Suprapubic skin (tissue), 4 donors: ENCODE measurements around the gene SP140L. TPM values are rescaled to one million over a fixed set of nuclear protein-coding genes. Genes with fewer than 3 reads are reported as not detected.

Source experiments
- DNase-seq, 2 donors: peaks; one replicate each; pipeline ENCODE4 v3.0.0-alpha.2; 2019; ENCODE audit warnings: low spot score in 2 of 2
- H3K27ac ChIP-seq: fragments of 200-600 bp; sonication (generic); one replicate; pipeline ENCODE4 v1.5.1; 2019
- H3K27me3 ChIP-seq: fragments of 200-600 bp; sonication (generic); one replicate; pipeline ENCODE4 v1.5.1; 2019
- H3K36me3 ChIP-seq: fragments of 200-600 bp; sonication (generic); one replicate; pipeline ENCODE4 v1.5.1; 2019
- H3K4me1 ChIP-seq: fragments of 200-600 bp; sonication (generic); one replicate; pipeline ENCODE4 v1.5.1; 2019
- H3K4me3 ChIP-seq: fragments of 200-600 bp; sonication (generic); one replicate; pipeline ENCODE4 v1.5.1; 2019; ENCODE audit warnings: mild to moderate bottlenecking
- H3K9me3 ChIP-seq: fragments of 200-600 bp; sonication (generic); one replicate; pipeline ENCODE4 v1.5.1; 2019
- EP300 ChIP-seq: sonication (generic); formaldehyde crosslinking; IDR thresholded peaks from one replicate; pipeline ENCODE4 v1.6.1; 2017; ENCODE audit warnings: antibody characterized with exemption
- POLR2A ChIP-seq, 2 donors: fragments of 450-650 bp; IDR thresholded peaks; one replicate each; pipeline ENCODE4 v1.6.1; 2017; ENCODE audit warnings: antibody characterized with exemption in 2 of 2, mild to moderate bottlenecking in 2 of 2, moderate library complexity in 2 of 2
- POLR2AphosphoS5 ChIP-seq, 3 donors: sonication (generic); formaldehyde crosslinking; IDR thresholded peaks; one replicate each; pipeline ENCODE4 v1.6.1; 2017; ENCODE audit warnings: antibody characterized with exemption in 3 of 3
- WGBS: methylation state at CpG from one replicate; pipeline ENCODE4 v1.1.5; 2018; 5-methylcytosine and 5-hydroxymethylcytosine counted together
- total RNA-seq, 4 donors: library from RNA; depleted of rRNA; stranded (reverse); fragments of >200 nt; gene quantifications; one replicate each; pipeline ENCODE4 v1.1.0, GENCODE V29; 2016
- TF ChIP-seq, protein P1 (sequence below), 2 donors: fragments of 200-600 bp in 1 of 2; fragments of 450-650 bp in 1 of 2; sonication (generic) in 1 of 2; IDR thresholded peaks; one replicate each; pipeline ENCODE4 v1.5.1; 2016 to 2019; ENCODE audit warnings: antibody characterized with exemption in 2 of 2, mild to moderate bottlenecking in 1 of 2, moderate library complexity in 1 of 2

Gene SP140L
- total RNA-seq, 4 donors from 2014 or later, result 0.98 to 6.3 (median 2.5) TPM

DNA sequence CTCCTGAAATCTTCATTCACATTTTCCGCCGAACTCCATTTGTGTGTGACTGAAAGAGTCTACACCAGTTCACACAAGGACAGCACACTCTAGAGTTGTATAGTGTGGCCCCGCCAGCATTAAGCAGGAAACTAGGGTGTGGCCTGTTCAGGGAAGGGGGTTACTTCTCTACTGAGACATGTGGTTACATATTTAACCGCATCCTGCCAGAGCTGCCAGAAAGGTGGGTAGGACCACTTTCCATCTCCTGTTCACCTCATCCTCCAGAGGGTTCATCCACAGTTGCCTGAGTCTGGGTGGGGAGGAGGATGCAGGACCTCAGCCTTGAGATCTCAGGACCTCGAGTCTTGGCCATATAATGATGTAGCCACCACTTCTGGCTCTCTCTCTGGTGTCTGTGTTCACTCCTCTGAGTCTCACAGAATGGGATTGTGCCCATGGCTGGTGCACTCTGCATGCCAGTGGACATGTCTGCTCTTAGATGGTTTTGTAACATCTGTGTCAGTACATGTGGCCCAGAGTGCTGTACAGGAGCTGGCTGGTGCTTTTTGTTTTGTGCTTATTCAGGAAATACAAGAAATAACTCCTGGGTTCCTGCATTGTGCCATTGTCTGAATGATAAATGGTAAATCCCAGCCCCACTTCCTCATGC lies 7.7 kb upstream of the SP140L start:
- H3K27me3 ChIP-seq, result no peaks in the 10 kb centered on the region
- H3K36me3 ChIP-seq, result no peaks in the 10 kb centered on the region
- TF ChIP-seq POLR2AphosphoS5 (IDR thresholded peaks at IDR 0.05) (no peak), POLR2A (IDR thresholded peaks at IDR 0.05) (no peak), EP300 (no peak)
- TF ChIP-seq, protein P1, sequence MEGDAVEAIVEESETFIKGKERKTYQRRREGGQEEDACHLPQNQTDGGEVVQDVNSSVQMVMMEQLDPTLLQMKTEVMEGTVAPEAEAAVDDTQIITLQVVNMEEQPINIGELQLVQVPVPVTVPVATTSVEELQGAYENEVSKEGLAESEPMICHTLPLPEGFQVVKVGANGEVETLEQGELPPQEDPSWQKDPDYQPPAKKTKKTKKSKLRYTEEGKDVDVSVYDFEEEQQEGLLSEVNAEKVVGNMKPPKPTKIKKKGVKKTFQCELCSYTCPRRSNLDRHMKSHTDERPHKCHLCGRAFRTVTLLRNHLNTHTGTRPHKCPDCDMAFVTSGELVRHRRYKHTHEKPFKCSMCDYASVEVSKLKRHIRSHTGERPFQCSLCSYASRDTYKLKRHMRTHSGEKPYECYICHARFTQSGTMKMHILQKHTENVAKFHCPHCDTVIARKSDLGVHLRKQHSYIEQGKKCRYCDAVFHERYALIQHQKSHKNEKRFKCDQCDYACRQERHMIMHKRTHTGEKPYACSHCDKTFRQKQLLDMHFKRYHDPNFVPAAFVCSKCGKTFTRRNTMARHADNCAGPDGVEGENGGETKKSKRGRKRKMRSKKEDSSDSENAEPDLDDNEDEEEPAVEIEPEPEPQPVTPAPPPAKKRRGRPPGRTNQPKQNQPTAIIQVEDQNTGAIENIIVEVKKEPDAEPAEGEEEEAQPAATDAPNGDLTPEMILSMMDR (IDR thresholded peaks at IDR 0.05), result no peak
- H3K4me3 ChIP-seq, result no peak overlapping the region
- H3K27ac ChIP-seq, result no peak overlapping the region
- no peaks in the 10 kb centered on the region for H3K4me1 ChIP-seq
- no peak for DNase-seq
- H3K9me3 ChIP-seq, result no peaks in the 10 kb centered on the region
- 76% methylated on average over 5 of the region's 5 CpGs for WGBS

GRCh38 chr2:230321031-230321430 lies 6.0 kb upstream of the SP140L start:
- Histone ChIP-seq H3K4me3 (no peak overlapping the region), H3K9me3 (no peaks in the 10 kb centered on the region), H3K27ac (no peak overlapping the region), H3K27me3 (no peaks in the 10 kb centered on the region), H3K36me3 (no peaks in the 10 kb centered on the region), H3K4me1 (no peaks in the 10 kb centered on the region)
- no peak for TF ChIP-seq POLR2AphosphoS5 (IDR thresholded peaks at IDR 0.05)
- no peak for TF ChIP-seq EP300
- TF ChIP-seq, protein P1 (IDR thresholded peaks at IDR 0.05), result no peak
- no peak for TF ChIP-seq POLR2A (IDR thresholded peaks at IDR 0.05)
- DNase-seq, result no peak
- WGBS, result no CpG with 5 or more reads among the region's 2 CpGs

GRCh38 chr2:230322561-230323384 lies 4.2 kb upstream of the SP140L start:
- no peaks in the 10 kb centered on the region for H3K36me3 ChIP-seq
- no peak overlapping the region for H3K27ac ChIP-seq
- no peak overlapping the region for H3K4me3 ChIP-seq
- no peaks in the 10 kb centered on the region for H3K27me3 ChIP-seq
- WGBS, result 91% methylated on average over 11 of the region's 12 CpGs
- H3K4me1 ChIP-seq, result peaks cover 8% of the 10 kb centered on the region
- TF ChIP-seq POLR2A (IDR thresholded peaks at IDR 0.05), result no peak
- TF ChIP-seq POLR2AphosphoS5 (IDR thresholded peaks at IDR 0.05), result no peak
- TF ChIP-seq, protein P1 (IDR thresholded peaks at IDR 0.05), result no peak
- TF ChIP-seq EP300, result no peak
- no peak for DNase-seq
- H3K9me3 ChIP-seq, result no peaks in the 10 kb centered on the region

- WGBS, result 90% methylated on average over 14 of the region's 18 CpGs
- H3K9me3 ChIP-seq, result no peaks in the 10 kb centered on the region
- no peak for DNase-seq
- H3K4me3 ChIP-seq, result no peak overlapping the region
- H3K27ac ChIP-seq, result no peak overlapping the region
- H3K36me3 ChIP-seq, result no peaks in the 10 kb centered on the region
- peaks cover 9% of the 10 kb centered on the region for H3K4me1 ChIP-seq
- TF ChIP-seq POLR2A (IDR thresholded peaks at IDR 0.05) (no peak), POLR2AphosphoS5 (IDR thresholded peaks at IDR 0.05) (no peak), EP300 (no peak)
- TF ChIP-seq, protein P1 (IDR thresholded peaks at IDR 0.05), result no peak
- H3K27me3 ChIP-seq, result no peaks in the 10 kb centered on the region
Measured at GRCh38 chr2:230323385-230324106, 3.4 kb upstream of the SP140L start.

DNA sequence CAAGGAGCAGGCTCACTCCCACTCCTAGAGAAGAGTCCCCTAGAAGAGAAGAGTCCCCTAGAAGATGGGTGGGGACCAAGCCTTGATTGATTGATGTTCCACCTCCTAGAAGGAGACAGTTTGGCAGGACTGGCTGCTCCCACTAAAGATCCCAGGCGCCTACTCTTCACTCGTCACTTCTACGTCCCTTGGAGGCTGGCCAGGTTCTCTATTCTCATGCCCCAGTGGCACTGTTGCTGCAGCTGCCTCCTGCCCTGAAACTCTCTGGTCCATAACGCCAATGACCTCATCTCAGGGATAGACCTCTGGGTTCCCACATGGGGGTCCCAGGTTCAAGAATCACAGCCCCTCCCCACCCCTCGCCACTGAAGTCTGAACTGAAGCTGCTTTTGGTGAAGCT lies 2.5 kb upstream of the SP140L start:
- DNase-seq, result no peak
- Histone ChIP-seq H3K27ac (no peak overlapping the region), H3K4me1 (peaks cover 9% of the 10 kb centered on the region), H3K9me3 (no peaks in the 10 kb centered on the region), H3K4me3 (no peak overlapping the region), H3K27me3 (no peaks in the 10 kb centered on the region), H3K36me3 (no peaks in the 10 kb centered on the region)
- TF ChIP-seq EP300 (no peak), POLR2A (IDR thresholded peaks at IDR 0.05) (no peak), POLR2AphosphoS5 (IDR thresholded peaks at IDR 0.05) (no peak)
- TF ChIP-seq, protein P1 (IDR thresholded peaks at IDR 0.05), result no peak
- WGBS, result 77% methylated on average over 5 of the region's 5 CpGs
